GM12878 (cell line): Measurements from ENCODE around the gene SHLD1. TPM values are rescaled to one million over a fixed set of nuclear protein-coding genes. Genes with fewer than 3 reads are reported as not detected.

ENCODE experiments used
- CREB1 ChIP-seq: IDR thresholded peaks from 2 replicates; pipeline ENCODE4 v1.6.1; 2012; ENCODE audit warnings: low read depth, mild to moderate bottlenecking, inconsistent platforms
- LARP7 ChIP-seq: fragments of 450-650 bp; IDR thresholded peaks from 2 replicates; pipeline ENCODE4 v1.6.1; 2017; ENCODE audit warnings: mild to moderate bottlenecking
- MEF2B ChIP-seq: fragments of 450-650 bp; IDR thresholded peaks from 2 replicates; pipeline ENCODE4 v1.6.1; 2018; ENCODE audit warnings: mild to moderate bottlenecking, moderate library complexity; ENCODE audit not compliant: partially characterized antibody, poor library complexity, severe bottlenecking
- MTA3 ChIP-seq: IDR thresholded peaks from 2 replicates; pipeline ENCODE4 v1.6.1; 2012; ENCODE audit warnings: low read length, inconsistent platforms, borderline replicate concordance
- SMAD1 ChIP-seq: fragments of 450-650 bp; IDR thresholded peaks from 2 replicates; pipeline ENCODE4 v1.6.1; 2018; ENCODE audit warnings: mild to moderate bottlenecking, low read depth; ENCODE audit not compliant: partially characterized antibody
- SMC3 ChIP-seq: IDR thresholded peaks from 2 replicates; pipeline ENCODE4 v1.6.1; 2011; ENCODE audit warnings: low read length, improper control_type of control experiment, borderline replicate concordance
- SPI1 ChIP-seq: IDR thresholded peaks from 2 replicates; pipeline ENCODE4 v1.6.1; 2011; ENCODE audit warnings: low read depth, mild to moderate bottlenecking, low read length, moderate library complexity, borderline replicate concordance; ENCODE audit not compliant: insufficient read depth
- SRF ChIP-seq, 2 experiments: IDR thresholded peaks; 2 replicates each; pipeline ENCODE4 v1.6.1; 2011; ENCODE audit warnings: low read depth in 2 of 2, low read length in 2 of 2, mild to moderate bottlenecking in 1 of 2, moderate library complexity in 1 of 2
- TBL1XR1 ChIP-seq: IDR thresholded peaks from 2 replicates; pipeline ENCODE4 v1.6.1; 2012; ENCODE audit warnings: low read depth, low read length, improper control_type of control experiment
- TCF12 ChIP-seq: IDR thresholded peaks from 2 replicates; pipeline ENCODE4 v1.6.1; 2011; ENCODE audit warnings: low read depth, mild to moderate bottlenecking, low read length
- ZBED1 ChIP-seq: IDR thresholded peaks from 2 replicates; pipeline ENCODE4 v1.6.1; 2016; ENCODE audit warnings: borderline replicate concordance
- ZZZ3 ChIP-seq: IDR thresholded peaks from 2 replicates; pipeline ENCODE4 v1.6.1; 2011; ENCODE audit warnings: low read depth; ENCODE audit not compliant: control insufficient read depth, insufficient read length
- polyA plus RNA-seq, 11 experiments: library from polyadenylated mRNA; depleted of rRNA in 4 of 11; unstranded in 6 of 11; stranded (reverse) in 5 of 11; fragments of >200 nt; fragmentation: Nextera tagmentation in 4 of 11; fragmentation: Illumina TruSeq in 1 of 11; extraction: Ambion mirVana in 4 of 11; extraction: Trizol in 1 of 11; gene quantifications; 1 replicate in 1 of 11; 2 replicates in 10 of 11; pipeline versions ENCODE4 v1.2.1 to v1.2.3, GENCODE V29; 2011 to 2016; ENCODE audit warnings: inconsistent platforms in 2 of 11, missing spikeins in 2 of 11, low read depth in 1 of 11
- total RNA-seq, 4 experiments: library from RNA; depleted of rRNA in 3 of 4; stranded (reverse); fragments of >200 nt in 3 of 4; fragmentation: Illumina TruSeq in 1 of 4; extraction: Trizol in 1 of 4; gene quantifications; 2 replicates each; pipeline versions ENCODE4 v1.2.1 to v1.2.3, GENCODE V29; 2013 to 2021
- TF ChIP-seq, protein P1 (sequence below): fragments of 450-650 bp; IDR thresholded peaks from 2 replicates; pipeline ENCODE4 v1.6.1; 2018; ENCODE audit warnings: mild to moderate bottlenecking, low read depth, moderate library complexity; ENCODE audit not compliant: partially characterized antibody
- TF ChIP-seq, protein P2 (sequence below): fragments of 450-650 bp; IDR thresholded peaks from 2 replicates; pipeline ENCODE4 v1.6.1; 2016; ENCODE audit warnings: mild to moderate bottlenecking, moderate library complexity, borderline replicate concordance
- TF ChIP-seq, protein P3 (sequence below): IDR thresholded peaks from 2 replicates; pipeline ENCODE4 v1.6.1; 2012; ENCODE audit warnings: low read depth, low read length, improper control_type of control experiment
- TF ChIP-seq, protein P4 (sequence below): fragments of 450-650 bp; IDR thresholded peaks from 2 replicates; pipeline ENCODE4 v1.6.1; 2016; ENCODE audit warnings: mild to moderate bottlenecking
- TF ChIP-seq, protein P5 (sequence below): fragments of 150-350 bp; IDR thresholded peaks from 2 replicates; pipeline ENCODE4 v1.6.1; 2016; ENCODE audit warnings: low read depth, low read length

SHLD1 gene
- total and polyA plus RNA-seq, 10 of the 15 experiments (the other 5 are each of a cell fraction or from before 2014, with no cell fraction given) = 10.8 to 70.9 (median 25.4) TPM

DNA sequence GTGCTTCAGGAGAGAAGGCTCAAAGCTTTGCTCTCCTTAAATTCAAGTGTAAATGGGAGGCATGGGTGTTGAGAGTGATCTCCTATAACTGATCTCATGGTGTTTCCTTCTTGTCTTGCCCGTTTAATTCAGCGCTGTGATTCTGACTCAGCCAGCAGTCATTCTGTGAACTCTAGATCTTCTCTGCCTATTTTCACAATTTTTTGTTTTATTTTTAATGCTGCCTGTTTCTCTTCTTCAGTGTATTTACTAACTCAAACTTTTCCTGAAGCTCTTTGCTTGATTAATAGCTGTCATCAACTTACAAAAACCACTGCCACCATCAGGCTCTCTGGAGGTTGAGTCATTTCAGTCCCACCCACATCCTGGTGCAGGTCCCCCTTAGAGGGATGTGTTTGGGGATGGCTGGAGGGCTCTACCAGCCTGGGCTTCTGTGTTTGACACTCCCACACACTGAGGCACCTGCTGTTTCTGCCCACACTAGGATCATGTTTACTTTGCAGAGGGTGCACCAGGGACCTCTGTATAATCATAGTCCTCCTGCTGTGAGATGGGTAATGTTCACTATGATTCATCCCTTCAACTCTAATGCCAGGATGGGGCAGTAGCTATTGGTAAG, 94.0 kb downstream of the SHLD1 start (continued):
- TF ChIP-seq, protein P1, sequence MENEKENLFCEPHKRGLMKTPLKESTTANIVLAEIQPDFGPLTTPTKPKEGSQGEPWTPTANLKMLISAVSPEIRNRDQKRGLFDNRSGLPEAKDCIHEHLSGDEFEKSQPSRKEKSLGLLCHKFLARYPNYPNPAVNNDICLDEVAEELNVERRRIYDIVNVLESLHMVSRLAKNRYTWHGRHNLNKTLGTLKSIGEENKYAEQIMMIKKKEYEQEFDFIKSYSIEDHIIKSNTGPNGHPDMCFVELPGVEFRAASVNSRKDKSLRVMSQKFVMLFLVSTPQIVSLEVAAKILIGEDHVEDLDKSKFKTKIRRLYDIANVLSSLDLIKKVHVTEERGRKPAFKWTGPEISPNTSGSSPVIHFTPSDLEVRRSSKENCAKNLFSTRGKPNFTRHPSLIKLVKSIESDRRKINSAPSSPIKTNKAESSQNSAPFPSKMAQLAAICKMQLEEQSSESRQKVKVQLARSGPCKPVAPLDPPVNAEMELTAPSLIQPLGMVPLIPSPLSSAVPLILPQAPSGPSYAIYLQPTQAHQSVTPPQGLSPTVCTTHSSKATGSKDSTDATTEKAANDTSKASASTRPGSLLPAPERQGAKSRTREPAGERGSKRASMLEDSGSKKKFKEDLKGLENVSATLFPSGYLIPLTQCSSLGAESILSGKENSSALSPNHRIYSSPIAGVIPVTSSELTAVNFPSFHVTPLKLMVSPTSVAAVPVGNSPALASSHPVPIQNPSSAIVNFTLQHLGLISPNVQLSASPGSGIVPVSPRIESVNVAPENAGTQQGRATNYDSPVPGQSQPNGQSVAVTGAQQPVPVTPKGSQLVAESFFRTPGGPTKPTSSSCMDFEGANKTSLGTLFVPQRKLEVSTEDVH = no peak
- TF ChIP-seq, protein P2, sequence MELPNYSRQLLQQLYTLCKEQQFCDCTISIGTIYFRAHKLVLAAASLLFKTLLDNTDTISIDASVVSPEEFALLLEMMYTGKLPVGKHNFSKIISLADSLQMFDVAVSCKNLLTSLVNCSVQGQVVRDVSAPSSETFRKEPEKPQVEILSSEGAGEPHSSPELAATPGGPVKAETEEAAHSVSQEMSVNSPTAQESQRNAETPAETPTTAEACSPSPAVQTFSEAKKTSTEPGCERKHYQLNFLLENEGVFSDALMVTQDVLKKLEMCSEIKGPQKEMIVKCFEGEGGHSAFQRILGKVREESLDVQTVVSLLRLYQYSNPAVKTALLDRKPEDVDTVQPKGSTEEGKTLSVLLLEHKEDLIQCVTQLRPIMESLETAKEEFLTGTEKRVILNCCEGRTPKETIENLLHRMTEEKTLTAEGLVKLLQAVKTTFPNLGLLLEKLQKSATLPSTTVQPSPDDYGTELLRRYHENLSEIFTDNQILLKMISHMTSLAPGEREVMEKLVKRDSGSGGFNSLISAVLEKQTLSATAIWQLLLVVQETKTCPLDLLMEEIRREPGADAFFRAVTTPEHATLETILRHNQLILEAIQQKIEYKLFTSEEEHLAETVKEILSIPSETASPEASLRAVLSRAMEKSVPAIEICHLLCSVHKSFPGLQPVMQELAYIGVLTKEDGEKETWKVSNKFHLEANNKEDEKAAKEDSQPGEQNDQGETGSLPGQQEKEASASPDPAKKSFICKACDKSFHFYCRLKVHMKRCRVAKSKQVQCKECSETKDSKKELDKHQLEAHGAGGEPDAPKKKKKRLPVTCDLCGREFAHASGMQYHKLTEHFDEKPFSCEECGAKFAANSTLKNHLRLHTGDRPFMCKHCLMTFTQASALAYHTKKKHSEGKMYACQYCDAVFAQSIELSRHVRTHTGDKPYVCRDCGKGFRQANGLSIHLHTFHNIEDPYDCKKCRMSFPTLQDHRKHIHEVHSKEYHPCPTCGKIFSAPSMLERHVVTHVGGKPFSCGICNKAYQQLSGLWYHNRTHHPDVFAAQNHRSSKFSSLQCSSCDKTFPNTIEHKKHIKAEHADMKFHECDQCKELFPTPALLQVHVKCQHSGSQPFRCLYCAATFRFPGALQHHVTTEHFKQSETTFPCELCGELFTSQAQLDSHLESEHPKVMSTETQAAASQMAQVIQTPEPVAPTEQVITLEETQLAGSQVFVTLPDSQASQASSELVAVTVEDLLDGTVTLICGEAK = no peak
- 0 out of 2 replicates have a peak, but pooled peaks have one; percentile 15 for TF ChIP-seq CREB1
- TF ChIP-seq TCF12 = peak; percentile 86
- TF ChIP-seq SPI1 = peak; percentile 21; the same call in 1 of the 2 replicates
- TF ChIP-seq TBL1XR1 = no peak
- no peak for TF ChIP-seq SMAD1
- peak; percentile 91 for TF ChIP-seq MTA3
- TF ChIP-seq ZZZ3 = no peak
- TF ChIP-seq SMC3 = no peak
- TF ChIP-seq LARP7 = no peak
- TF ChIP-seq, protein P3, sequence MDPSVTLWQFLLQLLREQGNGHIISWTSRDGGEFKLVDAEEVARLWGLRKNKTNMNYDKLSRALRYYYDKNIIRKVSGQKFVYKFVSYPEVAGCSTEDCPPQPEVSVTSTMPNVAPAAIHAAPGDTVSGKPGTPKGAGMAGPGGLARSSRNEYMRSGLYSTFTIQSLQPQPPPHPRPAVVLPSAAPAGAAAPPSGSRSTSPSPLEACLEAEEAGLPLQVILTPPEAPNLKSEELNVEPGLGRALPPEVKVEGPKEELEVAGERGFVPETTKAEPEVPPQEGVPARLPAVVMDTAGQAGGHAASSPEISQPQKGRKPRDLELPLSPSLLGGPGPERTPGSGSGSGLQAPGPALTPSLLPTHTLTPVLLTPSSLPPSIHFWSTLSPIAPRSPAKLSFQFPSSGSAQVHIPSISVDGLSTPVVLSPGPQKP = no peak
- TF ChIP-seq SRF (IDR thresholded peaks at IDR 0.05; ENCODE audit: low read depth in 2 of 2, low read length in 2 of 2) = 0 out of 4 replicates have a peak, but pooled peaks of 1 of the 2 experiments have one; percentile 16
- TF ChIP-seq, protein P4, sequence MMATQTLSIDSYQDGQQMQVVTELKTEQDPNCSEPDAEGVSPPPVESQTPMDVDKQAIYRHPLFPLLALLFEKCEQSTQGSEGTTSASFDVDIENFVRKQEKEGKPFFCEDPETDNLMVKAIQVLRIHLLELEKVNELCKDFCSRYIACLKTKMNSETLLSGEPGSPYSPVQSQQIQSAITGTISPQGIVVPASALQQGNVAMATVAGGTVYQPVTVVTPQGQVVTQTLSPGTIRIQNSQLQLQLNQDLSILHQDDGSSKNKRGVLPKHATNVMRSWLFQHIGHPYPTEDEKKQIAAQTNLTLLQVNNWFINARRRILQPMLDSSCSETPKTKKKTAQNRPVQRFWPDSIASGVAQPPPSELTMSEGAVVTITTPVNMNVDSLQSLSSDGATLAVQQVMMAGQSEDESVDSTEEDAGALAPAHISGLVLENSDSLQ = peak; percentile 78
- TF ChIP-seq, protein P5, sequence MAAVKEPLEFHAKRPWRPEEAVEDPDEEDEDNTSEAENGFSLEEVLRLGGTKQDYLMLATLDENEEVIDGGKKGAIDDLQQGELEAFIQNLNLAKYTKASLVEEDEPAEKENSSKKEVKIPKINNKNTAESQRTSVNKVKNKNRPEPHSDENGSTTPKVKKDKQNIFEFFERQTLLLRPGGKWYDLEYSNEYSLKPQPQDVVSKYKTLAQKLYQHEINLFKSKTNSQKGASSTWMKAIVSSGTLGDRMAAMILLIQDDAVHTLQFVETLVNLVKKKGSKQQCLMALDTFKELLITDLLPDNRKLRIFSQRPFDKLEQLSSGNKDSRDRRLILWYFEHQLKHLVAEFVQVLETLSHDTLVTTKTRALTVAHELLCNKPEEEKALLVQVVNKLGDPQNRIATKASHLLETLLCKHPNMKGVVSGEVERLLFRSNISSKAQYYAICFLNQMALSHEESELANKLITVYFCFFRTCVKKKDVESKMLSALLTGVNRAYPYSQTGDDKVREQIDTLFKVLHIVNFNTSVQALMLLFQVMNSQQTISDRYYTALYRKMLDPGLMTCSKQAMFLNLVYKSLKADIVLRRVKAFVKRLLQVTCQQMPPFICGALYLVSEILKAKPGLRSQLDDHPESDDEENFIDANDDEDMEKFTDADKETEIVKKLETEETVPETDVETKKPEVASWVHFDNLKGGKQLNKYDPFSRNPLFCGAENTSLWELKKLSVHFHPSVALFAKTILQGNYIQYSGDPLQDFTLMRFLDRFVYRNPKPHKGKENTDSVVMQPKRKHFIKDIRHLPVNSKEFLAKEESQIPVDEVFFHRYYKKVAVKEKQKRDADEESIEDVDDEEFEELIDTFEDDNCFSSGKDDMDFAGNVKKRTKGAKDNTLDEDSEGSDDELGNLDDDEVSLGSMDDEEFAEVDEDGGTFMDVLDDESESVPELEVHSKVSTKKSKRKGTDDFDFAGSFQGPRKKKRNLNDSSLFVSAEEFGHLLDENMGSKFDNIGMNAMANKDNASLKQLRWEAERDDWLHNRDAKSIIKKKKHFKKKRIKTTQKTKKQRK = no peak
- TF ChIP-seq ZBED1 = peak; percentile 67; the same call in 1 of the 2 replicates
- TF ChIP-seq MEF2B = no peak
